Stimulated activated CD4-positive, alpha-beta T cell treated with anti-CD3 and anti-CD28 coated beads, Interleukin-4, amount 100 ng/mL, for 1 hour (primary cell): ENCODE measurements around the gene HES2.
"Not testable (repeated sequence)": the region's sequence is repeated elsewhere in the genome, so short reads cannot be mapped to it uniquely, and the experiment has no call there.

Source experiments
- DNase-seq: peaks from one replicate; pipeline ENCODE4 v3.0.0-alpha.2; 2020

The HES2 gene

GRCh38 chr1:6435129-6435528 lies 15.4 kb upstream of the HES2 start:
- no peak for DNase-seq

GRCh38 chr1:6434186-6434585 lies 14.5 kb upstream of the HES2 start:
- no peak for DNase-seq

- not testable (repeated sequence) for DNase-seq
Measured at GRCh38 chr1:6431645-6432579, 12.2 kb upstream of the HES2 start.

GRCh38 chr1:6429660-6430411 lies 10.1 kb upstream of the HES2 start:
- not testable (repeated sequence) for DNase-seq

- not testable (repeated sequence) for DNase-seq
Measured at GRCh38 chr1:6428453-6428852, 8.7 kb upstream of the HES2 start.

- no peak for DNase-seq
Measured at GRCh38 chr1:6427441-6428390, 8.0 kb upstream of the HES2 start.

GRCh38 chr1:6426972-6427350 lies 7.2 kb upstream of the HES2 start:
- no peak for DNase-seq

- no peak for DNase-seq
Measured at GRCh38 chr1:6426277-6426971, 6.7 kb upstream of the HES2 start.

- no peak for DNase-seq
Measured at GRCh38 chr1:6425658-6426057, 5.9 kb upstream of the HES2 start.

GRCh38 chr1:6424619-6425593 lies 5.2 kb upstream of the HES2 start, which contains the start of gene ESPN:
Gene ESPN (plus strand): TSS chr1:6424776. CDS start chr1:6424956, 180 bp downstream.
- no peak for DNase-seq

GRCh38 chr1:6424000-6424565 lies 4.4 kb upstream of the HES2 start:
- DNase-seq, result no peak

GRCh38 chr1:6423321-6423999 lies 3.7 kb upstream of the HES2 start:
- DNase-seq, result peak; percentile 75

GRCh38 chr1:6421266-6421665 lies 1.5 kb upstream of the HES2 start:
- DNase-seq, result no peak

GRCh38 chr1:6420454-6421042 lies 829 bp upstream of the HES2 start:
- no peak for DNase-seq

GRCh38 chr1:6419397-6419803 lies 319 bp downstream of the HES2 start:
- DNase-seq, result no peak

- no peak for DNase-seq
Measured at GRCh38 chr1:6418668-6419396, 887 bp downstream of the HES2 start.

GRCh38 chr1:6417961-6418667 lies 1.6 kb downstream of the HES2 start:
- DNase-seq, result no peak

GRCh38 chr1:6416906-6417305 lies 2.8 kb downstream of the HES2 start:
- DNase-seq, result no peak
